Left ventricle myocardium inferior (tissue), 1 donor: ENCODE data around the gene SAMHD1. TPM values are rescaled to one million over a fixed set of nuclear protein-coding genes. Genes with fewer than 3 reads are reported as not detected.

Experiments used
- DNase-seq: peaks from one replicate; pipeline ENCODE4 v3.0.0-alpha.2; 2020
- H3K27ac ChIP-seq: fragments of 200-600 bp; replicated peaks from 2 replicates; pipeline ENCODE4 v1.8.0; 2021
- H3K27me3 ChIP-seq: fragments of 200-600 bp; 2 replicates; pipeline ENCODE4 v1.8.0; 2021; ENCODE audit warnings: low read depth
- H3K36me3 ChIP-seq: fragments of 200-600 bp; 2 replicates; pipeline ENCODE4 v1.8.0; 2021
- H3K4me1 ChIP-seq: fragments of 200-600 bp; 2 replicates; pipeline ENCODE4 v1.8.0; 2021
- H3K4me3 ChIP-seq: fragments of 200-600 bp; 2 replicates; pipeline ENCODE4 v1.8.0; 2021; ENCODE audit warnings: mild to moderate bottlenecking, moderate library complexity
- H3K9me3 ChIP-seq: fragments of 200-600 bp; replicated peaks from 2 replicates; pipeline ENCODE4 v1.8.0; 2021
- CTCF ChIP-seq: fragments of 200-600 bp; IDR thresholded peaks from 2 replicates; pipeline ENCODE4 v1.8.0; 2021; ENCODE audit warnings: antibody characterized with exemption, mild to moderate bottlenecking, borderline replicate concordance
- intact Hi-C: fragments of 100-400 bp; cut with micrococcal nuclease; formaldehyde crosslinking; loops from one replicate; pipeline ENCODE4 v1.11.0; 2022
- total RNA-seq: library from RNA; stranded (reverse); fragmentation: NEBNext Ultra II Directional; extraction: Animal tissue kit (Norgen Biotek cat#: 25700); gene quantifications from one replicate; pipeline ENCODE4 v1.2.1, GENCODE V29; 2021
- donor health status: DM: no; HTN: yes; CAD: no; lungs with severe emphysema.

SAMHD1 gene
- total RNA-seq, 1 donor from 2014 or later = 37.8 TPM

DNA sequence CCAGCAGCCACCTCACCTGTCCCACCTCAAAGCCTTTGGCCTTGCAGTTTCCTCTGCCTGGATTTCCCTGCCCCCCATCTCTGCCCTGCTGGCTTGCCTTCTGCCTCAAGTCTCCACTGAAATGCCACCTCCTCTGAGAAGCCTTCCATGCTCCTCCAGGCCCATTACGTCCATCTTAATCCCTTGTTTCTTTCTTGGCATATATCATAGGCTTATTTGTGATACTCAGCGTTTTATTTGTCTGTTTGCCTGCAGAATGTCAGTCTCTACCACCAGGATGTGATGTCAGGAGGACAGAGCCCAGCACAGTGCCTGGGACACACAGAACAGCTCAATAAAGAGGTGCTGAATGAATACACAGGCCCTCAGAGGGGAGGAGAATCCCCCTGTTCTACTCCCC, 100.0 kb downstream of the SAMHD1 start:
- peaks cover 90% of the 10 kb centered on the region for H3K4me1 ChIP-seq
- no peak for DNase-seq
- H3K36me3 ChIP-seq = no peaks in the 10 kb centered on the region
- no peaks in the 10 kb centered on the region for H3K9me3 ChIP-seq
- H3K27ac ChIP-seq = peak overlapping the region; percentile 85
- H3K27me3 ChIP-seq = no peaks in the 10 kb centered on the region
- intact Hi-C loops = no loop called here
- H3K4me3 ChIP-seq = no peak overlapping the region
- TF ChIP-seq CTCF = no peak

GRCh38 chr20:36850759-36851158, 100.7 kb downstream of the SAMHD1 start:
- H3K4me3 ChIP-seq = no peak overlapping the region
- peaks cover 90% of the 10 kb centered on the region for H3K4me1 ChIP-seq
- no peak for DNase-seq
- peak overlapping the region; percentile 92 for H3K27ac ChIP-seq
- intact Hi-C loops = no loop called here
- H3K9me3 ChIP-seq = no peaks in the 10 kb centered on the region
- no peak for TF ChIP-seq CTCF
- no peaks in the 10 kb centered on the region for H3K36me3 ChIP-seq
- H3K27me3 ChIP-seq = no peaks in the 10 kb centered on the region

GRCh38 chr20:36849333-36850065, 102.0 kb downstream of the SAMHD1 start:
- no peak for TF ChIP-seq CTCF
- Histone ChIP-seq H3K27me3 (no peaks in the 10 kb centered on the region), H3K4me3 (no peak overlapping the region), H3K9me3 (no peaks in the 10 kb centered on the region), H3K36me3 (no peaks in the 10 kb centered on the region), H3K27ac (peak overlapping the region; percentile 92), H3K4me1 (peaks cover 90% of the 10 kb centered on the region)
- DNase-seq = no peak
- intact Hi-C loops = no loop called here

- Histone ChIP-seq H3K36me3 (no peaks in the 10 kb centered on the region), H3K27ac (peak overlapping the region; percentile 92), H3K4me3 (no peak overlapping the region), H3K27me3 (no peaks in the 10 kb centered on the region), H3K4me1 (peaks cover 90% of the 10 kb centered on the region), H3K9me3 (no peaks in the 10 kb centered on the region)
- intact Hi-C loops = no loop called here
- DNase-seq = no peak
- no peak for TF ChIP-seq CTCF
Measured at GRCh38 chr20:36848677-36849076, 102.8 kb downstream of the SAMHD1 start.

GRCh38 chr20:36848078-36848660, 103.3 kb downstream of the SAMHD1 start:
- H3K9me3 ChIP-seq = no peaks in the 10 kb centered on the region
- intact Hi-C loops = no loop called here
- H3K4me1 ChIP-seq = peaks cover 90% of the 10 kb centered on the region
- TF ChIP-seq CTCF = no peak
- H3K27me3 ChIP-seq = no peaks in the 10 kb centered on the region
- no peak overlapping the region for H3K4me3 ChIP-seq
- peak overlapping the region; percentile 92 for H3K27ac ChIP-seq
- peak; percentile 57 for DNase-seq
- no peaks in the 10 kb centered on the region for H3K36me3 ChIP-seq
